ENCODE results near the gene PTEN.

The PTEN gene

DNA sequence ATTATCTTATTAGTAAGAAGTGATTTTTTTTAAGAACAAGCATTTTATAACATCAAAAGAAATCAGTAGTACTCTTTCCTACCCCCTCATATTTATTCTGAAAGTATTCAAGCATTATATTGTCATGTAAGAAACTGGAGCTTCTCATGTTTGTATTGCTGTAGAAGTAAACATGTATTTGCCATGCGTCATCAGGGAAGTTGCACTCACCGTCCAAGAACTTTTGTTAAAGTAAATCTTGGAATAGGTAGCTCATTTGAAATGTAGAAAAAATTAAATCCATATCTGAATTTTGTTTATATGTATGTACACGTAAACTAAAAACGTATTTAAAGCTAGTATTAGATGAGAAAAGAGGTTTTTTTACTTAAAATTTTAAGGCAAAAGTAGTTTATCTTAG, 96.8 kb downstream of the PTEN start:
- Histone ChIP-seq H3K36me3 (ENCODE audit: control insufficient read depth in 1 of 2, insufficient read depth in 2 of 2, low read length in 2 of 2) (peaks cover 13 to 19% of the 10 kb centered on the region in 2 experiments), H3K79me2 (ENCODE audit: control insufficient read depth, insufficient read depth, low read length, poor library complexity) (no peaks in the 10 kb centered on the region), H3K4me1 (ENCODE audit: control insufficient read depth in 1 of 2, insufficient read depth in 2 of 2, low read length in 2 of 2) (peaks cover 0 to 2% of the 10 kb centered on the region in 2 experiments), H3K9ac (ENCODE audit: low read length) (no peak overlapping the region), H2AK5ac (ENCODE audit: low read length) (no peak overlapping the region), H3K9me3 (ENCODE audit: insufficient read depth, low read depth, low read length) (no peaks in the 10 kb centered on the region), H3K27ac (ENCODE audit: low read depth, low read length) (no peak overlapping the region), H3K18ac (ENCODE audit: low read length) (no peak overlapping the region), H4K12ac (ENCODE audit: low read depth, low read length) (no peak overlapping the region), H4K91ac (ENCODE audit: low read depth, low read length) (no peak overlapping the region), H4K8ac (ENCODE audit: low read depth, low read length) (no peak overlapping the region), H3K4me3 (ENCODE audit: low read depth, low read length) (no peak overlapping the region), H3K4me2 (ENCODE audit: low read length) (no peak overlapping the region), H3K79me1 (ENCODE audit: low read length) (no peaks in the 10 kb centered on the region), H2BK5ac (ENCODE audit: low read depth, low read length, poor library complexity) (no peak overlapping the region), H3K14ac (ENCODE audit: low read length) (no peak overlapping the region), H3K4ac (ENCODE audit: low read depth, low read length) (no peak overlapping the region), H2BK120ac (ENCODE audit: insufficient read depth, low read length, poor library complexity) (no peak overlapping the region), H2AFZ (ENCODE audit: insufficient read depth, low read length, poor library complexity) (no peak overlapping the region), H2BK12ac (ENCODE audit: low read length) (no peak overlapping the region), H3K23ac (ENCODE audit: low read length) (no peak overlapping the region), H3K27me3 (ENCODE audit: insufficient read depth, low read length) (no peaks in the 10 kb centered on the region)
- WGBS (ENCODE audit: extremely low coverage, insufficient coverage, insufficient read length) = no CpG with 5 or more reads among the region's 4 CpGs
- peak in 1 of 2 donors; percentile 38 for DNase-seq

GRCh38 chr10:87961314-87961713, 97.9 kb downstream of the PTEN start:
- Histone ChIP-seq H3K18ac (ENCODE audit: low read length) (no peak overlapping the region), H3K79me1 (ENCODE audit: low read length) (no peaks in the 10 kb centered on the region), H2BK5ac (ENCODE audit: low read depth, low read length, poor library complexity) (no peak overlapping the region), H3K4ac (ENCODE audit: low read depth, low read length) (no peak overlapping the region), H3K4me2 (ENCODE audit: low read length) (no peak overlapping the region), H3K9ac (ENCODE audit: low read length) (no peak overlapping the region), H2BK12ac (ENCODE audit: low read length) (no peak overlapping the region), H3K4me1 (ENCODE audit: control insufficient read depth in 1 of 2, insufficient read depth in 2 of 2, low read length in 2 of 2) (no peaks in the 10 kb centered on the region), H4K8ac (ENCODE audit: low read depth, low read length) (no peak overlapping the region), H2AFZ (ENCODE audit: insufficient read depth, low read length, poor library complexity) (no peak overlapping the region), H3K36me3 (ENCODE audit: control insufficient read depth in 1 of 2, insufficient read depth in 2 of 2, low read length in 2 of 2) (peaks cover 10 to 15% of the 10 kb centered on the region in 2 experiments), H3K27me3 (ENCODE audit: insufficient read depth, low read length) (no peaks in the 10 kb centered on the region), H3K14ac (ENCODE audit: low read length) (no peak overlapping the region), H2BK120ac (ENCODE audit: insufficient read depth, low read length, poor library complexity) (no peak overlapping the region), H3K79me2 (ENCODE audit: control insufficient read depth, insufficient read depth, low read length, poor library complexity) (no peaks in the 10 kb centered on the region), H4K12ac (ENCODE audit: low read depth, low read length) (no peak overlapping the region), H3K9me3 (ENCODE audit: insufficient read depth, low read depth, low read length) (no peaks in the 10 kb centered on the region), H4K91ac (ENCODE audit: low read depth, low read length) (no peak overlapping the region), H3K4me3 (ENCODE audit: low read depth, low read length) (no peak overlapping the region), H2AK5ac (ENCODE audit: low read length) (no peak overlapping the region), H3K27ac (ENCODE audit: low read depth, low read length) (no peak overlapping the region), H3K23ac (ENCODE audit: low read length) (no peak overlapping the region)
- peak; percentile 5 to 39 for DNase-seq
- WGBS (ENCODE audit: extremely low coverage, insufficient coverage, insufficient read length) = no CpG with 5 or more reads among the region's 2 CpGs

DNA sequence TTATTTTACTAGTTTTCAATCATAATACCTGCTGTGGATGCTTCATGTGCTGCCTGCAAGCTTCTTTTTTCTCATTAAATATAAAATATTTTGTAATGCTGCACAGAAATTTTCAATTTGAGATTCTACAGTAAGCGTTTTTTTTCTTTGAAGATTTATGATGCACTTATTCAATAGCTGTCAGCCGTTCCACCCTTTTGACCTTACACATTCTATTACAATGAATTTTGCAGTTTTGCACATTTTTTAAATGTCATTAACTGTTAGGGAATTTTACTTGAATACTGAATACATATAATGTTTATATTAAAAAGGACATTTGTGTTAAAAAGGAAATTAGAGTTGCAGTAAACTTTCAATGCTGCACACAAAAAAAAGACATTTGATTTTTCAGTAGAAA, 103.0 kb downstream of the PTEN start:
- H2BK5ac ChIP-seq (ENCODE audit: low read depth, low read length, poor library complexity) = no peak overlapping the region
- no peaks in the 10 kb centered on the region for H3K9me3 ChIP-seq (ENCODE audit: insufficient read depth, low read depth, low read length)
- no peak overlapping the region for H3K23ac ChIP-seq (ENCODE audit: low read length)
- H3K18ac ChIP-seq (ENCODE audit: low read length) = no peak overlapping the region
- H3K79me1 ChIP-seq (ENCODE audit: low read length) = no peaks in the 10 kb centered on the region
- no peak overlapping the region for H2AK5ac ChIP-seq (ENCODE audit: low read length)
- WGBS (ENCODE audit: extremely low coverage, insufficient coverage, insufficient read length) = no CpG with 5 or more reads among the region's 2 CpGs
- DNase-seq = no peak
- H4K8ac ChIP-seq (ENCODE audit: low read depth, low read length) = no peak overlapping the region
- no peak overlapping the region for H3K9ac ChIP-seq (ENCODE audit: low read length)
- no peaks in the 10 kb centered on the region for H3K27me3 ChIP-seq (ENCODE audit: insufficient read depth, low read length)
- no peak overlapping the region for H3K4me2 ChIP-seq (ENCODE audit: low read length)
- H3K4ac ChIP-seq (ENCODE audit: low read depth, low read length) = no peak overlapping the region
- no peak overlapping the region for H3K4me3 ChIP-seq (ENCODE audit: low read depth, low read length)
- H3K36me3 ChIP-seq (ENCODE audit: control insufficient read depth in 1 of 2, insufficient read depth in 2 of 2, low read length in 2 of 2) = peaks cover 9% of the 10 kb centered on the region in 2 experiments
- H4K91ac ChIP-seq (ENCODE audit: low read depth, low read length) = no peak overlapping the region
- no peak overlapping the region for H2BK120ac ChIP-seq (ENCODE audit: insufficient read depth, low read length, poor library complexity)
- H2AFZ ChIP-seq (ENCODE audit: insufficient read depth, low read length, poor library complexity) = no peak overlapping the region
- H3K27ac ChIP-seq (ENCODE audit: low read depth, low read length) = no peak overlapping the region
- no peak overlapping the region for H2BK12ac ChIP-seq (ENCODE audit: low read length)
- H4K12ac ChIP-seq (ENCODE audit: low read depth, low read length) = no peak overlapping the region
- no peak overlapping the region for H3K14ac ChIP-seq (ENCODE audit: low read length)
- H3K79me2 ChIP-seq (ENCODE audit: control insufficient read depth, insufficient read depth, low read length, poor library complexity) = no peaks in the 10 kb centered on the region
- no peaks in the 10 kb centered on the region for H3K4me1 ChIP-seq (ENCODE audit: control insufficient read depth in 1 of 2, insufficient read depth in 2 of 2, low read length in 2 of 2)

DNA sequence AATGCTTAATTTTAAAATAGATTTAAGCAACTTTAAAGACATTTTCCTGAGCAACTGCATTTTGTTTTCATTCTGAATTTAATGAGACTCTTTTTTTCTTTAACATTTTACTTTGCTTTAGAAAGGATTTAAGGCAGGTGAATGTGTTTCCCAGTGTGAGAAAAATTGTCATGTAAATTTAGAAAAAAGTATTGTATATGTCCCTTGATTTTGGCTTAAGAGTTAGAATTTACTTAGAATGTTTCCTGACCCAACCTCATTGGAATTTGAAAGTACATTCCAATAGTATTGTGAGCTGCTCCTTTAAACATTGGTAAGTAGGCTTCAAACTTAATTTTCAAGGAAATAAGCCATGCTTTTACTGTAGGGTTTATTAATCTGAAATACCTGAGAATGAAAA, 110.2 kb downstream of the PTEN start:
- Histone ChIP-seq H3K9me3 (ENCODE audit: insufficient read depth, low read depth, low read length) (no peaks in the 10 kb centered on the region), H3K4me2 (ENCODE audit: low read length) (no peak overlapping the region), H3K27ac (ENCODE audit: low read depth, low read length) (no peak overlapping the region), H3K27me3 (ENCODE audit: insufficient read depth, low read length) (no peaks in the 10 kb centered on the region), H3K4me1 (ENCODE audit: control insufficient read depth in 1 of 2, insufficient read depth in 2 of 2, low read length in 2 of 2) (peaks cover 0 to 5% of the 10 kb centered on the region in 2 experiments), H2BK120ac (ENCODE audit: insufficient read depth, low read length, poor library complexity) (no peak overlapping the region), H4K12ac (ENCODE audit: low read depth, low read length) (no peak overlapping the region), H2BK5ac (ENCODE audit: low read depth, low read length, poor library complexity) (no peak overlapping the region), H3K9ac (ENCODE audit: low read length) (no peak overlapping the region), H3K79me1 (ENCODE audit: low read length) (peaks cover 1% of the 10 kb centered on the region), H4K8ac (ENCODE audit: low read depth, low read length) (no peak overlapping the region), H3K18ac (ENCODE audit: low read length) (no peak overlapping the region), H2AK5ac (ENCODE audit: low read length) (no peak overlapping the region), H2BK12ac (ENCODE audit: low read length) (no peak overlapping the region), H3K79me2 (ENCODE audit: control insufficient read depth, insufficient read depth, low read length, poor library complexity) (no peaks in the 10 kb centered on the region), H3K14ac (ENCODE audit: low read length) (no peak overlapping the region), H3K36me3 (ENCODE audit: control insufficient read depth in 1 of 2, insufficient read depth in 2 of 2, low read length in 2 of 2) (no peaks in the 10 kb centered on the region), H3K4ac (ENCODE audit: low read depth, low read length) (no peak overlapping the region), H4K91ac (ENCODE audit: low read depth, low read length) (no peak overlapping the region), H2AFZ (ENCODE audit: insufficient read depth, low read length, poor library complexity) (no peak overlapping the region), H3K23ac (ENCODE audit: low read length) (no peak overlapping the region), H3K4me3 (ENCODE audit: low read depth, low read length) (no peak overlapping the region)
- DNase-seq = no peak

All from trophoblast cell (in vitro differentiated cells and primary cell).